Right lobe of liver (tissue), 4 donors: ENCODE results near the gene POLR1H.

Source experiments
- CTCF ChIP-seq, 4 donors: fragments of 200-600 bp in 3 of 4; fragments of 450-650 bp in 1 of 4; IDR thresholded peaks; one replicate each; pipeline versions ENCODE4 v1.5.1 to v1.8.0; 2016 to 2022; ENCODE audit warnings: antibody characterized with exemption in 4 of 4, mild to moderate bottlenecking in 2 of 4
- POLR2A ChIP-seq: fragments of 450-650 bp; IDR thresholded peaks from one replicate; pipeline ENCODE4 v1.6.1; 2017; ENCODE audit warnings: antibody characterized with exemption, mild to moderate bottlenecking
- donor health status: DM: no; HTN: no; CAD: no.
- donor health status: DM: no; HTN: no; CAD: no.
- donor health status: DM: no; HTN: yes; CAD: no.

DNA sequence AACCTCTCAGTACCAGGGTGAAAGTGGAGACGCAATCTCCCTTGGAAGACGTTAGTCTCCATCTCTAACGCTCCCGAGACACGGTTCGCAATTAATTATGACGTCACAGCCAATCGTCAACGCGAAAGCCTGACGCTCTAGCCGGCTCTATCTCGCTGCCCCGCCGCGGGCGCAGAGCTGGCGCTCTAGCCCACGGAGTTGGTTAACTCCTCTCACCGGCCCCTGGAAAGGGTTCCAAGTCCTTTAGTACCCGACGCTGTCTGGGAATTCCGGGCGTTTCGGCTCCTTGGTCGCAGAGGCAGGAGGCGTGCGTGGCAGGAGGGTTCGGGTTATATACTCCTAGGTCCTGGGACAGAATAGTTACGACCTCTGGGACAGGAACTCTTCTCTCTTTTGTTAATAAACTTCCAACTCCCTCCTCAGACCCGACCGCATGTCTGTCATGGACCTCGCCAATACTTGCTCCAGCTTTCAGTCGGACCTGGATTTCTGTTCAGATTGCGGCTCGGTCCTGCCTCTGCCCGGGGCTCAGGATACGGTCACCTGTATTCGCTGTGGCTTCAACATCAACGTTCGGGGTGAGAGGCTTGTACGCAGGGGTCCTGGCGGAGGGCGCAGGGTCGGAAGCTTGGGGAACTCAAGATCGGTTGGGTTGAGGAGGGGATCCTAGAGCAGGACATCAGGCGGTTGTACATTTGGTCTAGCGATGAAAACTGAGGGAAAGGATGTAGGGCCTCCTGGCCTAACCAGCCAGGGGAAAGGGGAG lies at the start of gene POLR1H:
- TF ChIP-seq CTCF (IDR thresholded peaks at IDR 0.05): peak in 1 of 4 donors; percentile 7
- TF ChIP-seq POLR2A: peak; percentile 93
